C4-2B (cell line): ENCODE data around the gene ANKRD17.
"Not testable (repeated sequence)": the region's sequence is repeated elsewhere in the genome, so short reads cannot be mapped to it uniquely, and the experiment has no call there.

Experiments used
- H3K27ac ChIP-seq: fragments of 450-650 bp; 2 replicates; pipeline ENCODE4 v1.5.1; 2017
- ZFX ChIP-seq: fragments of 450-650 bp; IDR thresholded peaks from 2 replicates; pipeline ENCODE4 v1.6.1; 2017
- TF ChIP-seq, protein P1 (sequence below): fragments of 450-650 bp; conservative IDR thresholded peaks from 2 replicates; pipeline ENCODE4 v1.5.1; 2017; ENCODE audit warnings: mild to moderate bottlenecking

ANKRD17 gene

GRCh38 chr4:73213916-73214653, 44.5 kb downstream of the ANKRD17 start:
- TF ChIP-seq, protein P1, sequence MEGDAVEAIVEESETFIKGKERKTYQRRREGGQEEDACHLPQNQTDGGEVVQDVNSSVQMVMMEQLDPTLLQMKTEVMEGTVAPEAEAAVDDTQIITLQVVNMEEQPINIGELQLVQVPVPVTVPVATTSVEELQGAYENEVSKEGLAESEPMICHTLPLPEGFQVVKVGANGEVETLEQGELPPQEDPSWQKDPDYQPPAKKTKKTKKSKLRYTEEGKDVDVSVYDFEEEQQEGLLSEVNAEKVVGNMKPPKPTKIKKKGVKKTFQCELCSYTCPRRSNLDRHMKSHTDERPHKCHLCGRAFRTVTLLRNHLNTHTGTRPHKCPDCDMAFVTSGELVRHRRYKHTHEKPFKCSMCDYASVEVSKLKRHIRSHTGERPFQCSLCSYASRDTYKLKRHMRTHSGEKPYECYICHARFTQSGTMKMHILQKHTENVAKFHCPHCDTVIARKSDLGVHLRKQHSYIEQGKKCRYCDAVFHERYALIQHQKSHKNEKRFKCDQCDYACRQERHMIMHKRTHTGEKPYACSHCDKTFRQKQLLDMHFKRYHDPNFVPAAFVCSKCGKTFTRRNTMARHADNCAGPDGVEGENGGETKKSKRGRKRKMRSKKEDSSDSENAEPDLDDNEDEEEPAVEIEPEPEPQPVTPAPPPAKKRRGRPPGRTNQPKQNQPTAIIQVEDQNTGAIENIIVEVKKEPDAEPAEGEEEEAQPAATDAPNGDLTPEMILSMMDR, result no peak
- no peak for TF ChIP-seq ZFX
- no peak overlapping the region for H3K27ac ChIP-seq

DNA sequence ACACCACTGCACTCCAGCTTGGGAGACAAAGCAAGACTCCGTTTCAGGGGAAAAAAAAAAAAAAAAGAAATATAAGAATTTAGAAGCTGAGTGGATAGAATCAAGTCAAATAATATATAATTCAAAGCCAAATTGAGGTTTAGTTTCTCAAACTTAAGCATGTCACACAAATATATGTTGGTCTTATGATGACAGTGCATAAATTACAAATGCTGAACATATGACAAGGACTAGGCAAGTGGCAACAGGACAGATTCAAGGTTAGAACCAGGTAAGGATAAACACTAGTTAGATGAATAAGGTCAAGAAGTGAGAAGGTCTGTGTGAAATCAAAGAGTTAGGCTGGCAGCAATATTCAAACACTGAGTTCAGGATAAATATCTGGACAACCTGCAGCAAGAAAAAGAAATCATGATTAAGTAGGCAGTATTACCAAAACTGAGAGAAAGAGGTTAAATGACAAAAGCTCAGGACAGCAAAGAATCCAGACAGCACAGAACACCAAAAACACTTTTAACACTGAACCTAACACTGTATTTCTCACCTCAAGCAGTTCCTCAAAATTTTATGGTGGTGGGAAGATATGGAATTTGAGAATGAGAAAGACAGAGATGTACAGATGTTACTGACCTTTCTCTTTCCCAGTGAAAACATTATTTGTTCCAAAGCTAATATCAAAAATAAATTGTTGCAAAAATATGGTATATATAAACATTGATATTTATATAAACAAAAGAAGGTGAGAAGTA, 45.4 kb downstream of the ANKRD17 start:
- H3K27ac ChIP-seq, result no peak overlapping the region
- TF ChIP-seq ZFX, result no peak
- TF ChIP-seq, protein P1, result no peak

DNA sequence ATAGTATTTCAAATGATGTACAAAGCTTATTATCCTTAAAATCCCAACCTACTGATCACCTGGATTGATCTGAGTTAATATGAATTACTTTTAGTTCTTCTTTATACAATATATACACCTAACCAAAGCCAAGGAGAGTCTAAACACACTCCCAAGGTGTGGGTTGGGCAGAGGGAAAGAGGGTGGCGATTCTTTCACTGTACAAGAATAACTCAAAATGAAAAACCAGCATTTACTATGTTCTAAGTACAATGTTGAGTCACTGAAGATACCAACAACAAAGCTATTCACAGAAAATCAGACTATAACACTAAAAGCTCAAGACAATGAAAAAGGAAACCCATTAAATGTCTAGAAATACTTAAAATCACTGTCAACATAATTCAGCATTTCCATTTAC, 46.6 kb downstream of the ANKRD17 start:
- TF ChIP-seq, protein P1, result no peak
- no peak for TF ChIP-seq ZFX
- H3K27ac ChIP-seq, result no peak overlapping the region

DNA sequence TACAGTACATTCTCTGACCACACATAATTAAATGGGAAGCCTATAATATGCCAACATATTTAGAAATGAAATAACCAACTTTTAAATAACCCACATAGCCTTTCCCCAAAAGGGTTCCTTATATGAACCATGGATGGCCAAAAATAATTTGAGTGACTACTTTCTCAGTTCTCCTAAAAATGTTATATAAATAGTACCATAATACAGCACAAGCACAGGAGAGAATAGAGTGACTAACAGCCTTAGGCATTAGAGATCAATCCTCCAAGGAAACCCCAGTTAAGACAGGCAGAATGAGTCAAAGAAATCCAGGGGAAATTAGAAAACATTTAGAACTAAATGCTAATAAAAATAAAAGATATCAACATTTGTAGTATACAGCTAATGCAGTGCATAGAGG, 50.2 kb downstream of the ANKRD17 start:
- TF ChIP-seq ZFX, result no peak
- TF ChIP-seq, protein P1, result no peak
- H3K27ac ChIP-seq, result no peak overlapping the region

DNA sequence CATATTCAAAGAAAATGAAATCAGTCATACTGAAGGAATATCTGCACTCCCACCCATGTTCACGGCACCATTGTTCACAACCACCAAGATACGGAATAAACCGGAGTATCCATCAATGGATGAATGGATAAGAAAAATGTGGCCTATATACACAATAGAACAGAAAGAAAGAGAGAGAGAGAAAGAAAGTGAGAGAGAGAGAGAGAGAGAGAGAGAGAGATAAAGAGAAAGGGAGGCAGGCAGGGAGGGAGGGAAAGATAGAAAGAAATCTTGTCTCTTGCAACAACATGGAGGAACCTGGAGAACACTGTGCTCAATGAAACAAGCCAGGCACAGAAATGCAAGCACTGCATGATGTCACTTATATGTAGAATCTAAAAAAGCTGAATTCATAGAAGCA, 52.4 kb downstream of the ANKRD17 start:
- TF ChIP-seq, protein P1, result no peak
- no peak for TF ChIP-seq ZFX
- H3K27ac ChIP-seq, result no peak overlapping the region

- TF ChIP-seq ZFX, result no peak
- TF ChIP-seq, protein P1, result no peak
- no peak overlapping the region for H3K27ac ChIP-seq
Observed at GRCh38 chr4:73205482-73205881, 53.1 kb downstream of the ANKRD17 start.

DNA sequence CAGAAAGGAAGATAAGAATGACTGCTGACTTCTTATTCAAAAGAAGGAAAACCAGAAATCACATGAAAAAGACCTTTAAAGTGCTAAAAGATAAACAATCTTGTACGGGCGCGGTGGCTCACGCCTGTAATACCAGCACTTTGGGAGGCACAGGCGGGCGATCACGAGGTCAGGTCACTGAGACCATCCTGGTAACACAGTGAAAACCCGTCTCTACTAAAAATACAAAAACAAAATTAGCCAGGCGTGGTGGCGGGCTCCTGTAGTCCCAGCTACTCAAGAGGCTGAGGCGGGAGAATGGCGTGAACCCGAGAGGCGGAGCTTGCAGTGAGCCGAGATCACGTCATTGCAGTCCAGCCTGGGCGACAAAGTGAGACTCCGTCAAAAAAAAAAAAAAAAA, 54.6 kb downstream of the ANKRD17 start:
- not testable (repeated sequence) for H3K27ac ChIP-seq
